22Rv1 (cell line): Measurements from ENCODE around the gene HLF.

ENCODE experiments used
- ZFX ChIP-seq: fragments of 450-650 bp; IDR thresholded peaks from 2 replicates; pipeline ENCODE4 v1.6.1; 2017; ENCODE audit warnings: antibody characterized with exemption, borderline replicate concordance
- TF ChIP-seq, protein P1 (sequence below): fragments of 450-650 bp; IDR thresholded peaks from 2 replicates; pipeline ENCODE4 v1.5.1; 2017; ENCODE audit warnings: mild to moderate bottlenecking

DNA sequence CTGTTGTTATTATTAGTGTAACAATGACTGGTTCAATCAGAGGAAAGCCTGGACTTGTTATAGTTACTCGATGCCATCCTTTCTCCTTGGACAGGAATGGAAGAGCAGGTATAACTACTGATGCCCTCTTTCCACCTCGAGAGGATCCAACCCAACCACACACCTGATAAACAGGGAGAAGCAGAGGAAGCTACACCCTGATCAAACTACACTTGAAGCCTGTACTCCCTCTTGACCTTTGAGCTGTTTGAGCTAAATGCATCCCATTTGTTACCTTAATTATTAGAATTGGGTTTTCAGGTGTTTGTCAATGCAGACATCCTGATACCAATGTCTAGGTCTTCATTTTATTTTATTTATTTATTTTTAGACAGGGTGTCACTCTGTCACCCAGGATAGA lies 23.7 kb upstream of the HLF start:
- TF ChIP-seq, protein P1, sequence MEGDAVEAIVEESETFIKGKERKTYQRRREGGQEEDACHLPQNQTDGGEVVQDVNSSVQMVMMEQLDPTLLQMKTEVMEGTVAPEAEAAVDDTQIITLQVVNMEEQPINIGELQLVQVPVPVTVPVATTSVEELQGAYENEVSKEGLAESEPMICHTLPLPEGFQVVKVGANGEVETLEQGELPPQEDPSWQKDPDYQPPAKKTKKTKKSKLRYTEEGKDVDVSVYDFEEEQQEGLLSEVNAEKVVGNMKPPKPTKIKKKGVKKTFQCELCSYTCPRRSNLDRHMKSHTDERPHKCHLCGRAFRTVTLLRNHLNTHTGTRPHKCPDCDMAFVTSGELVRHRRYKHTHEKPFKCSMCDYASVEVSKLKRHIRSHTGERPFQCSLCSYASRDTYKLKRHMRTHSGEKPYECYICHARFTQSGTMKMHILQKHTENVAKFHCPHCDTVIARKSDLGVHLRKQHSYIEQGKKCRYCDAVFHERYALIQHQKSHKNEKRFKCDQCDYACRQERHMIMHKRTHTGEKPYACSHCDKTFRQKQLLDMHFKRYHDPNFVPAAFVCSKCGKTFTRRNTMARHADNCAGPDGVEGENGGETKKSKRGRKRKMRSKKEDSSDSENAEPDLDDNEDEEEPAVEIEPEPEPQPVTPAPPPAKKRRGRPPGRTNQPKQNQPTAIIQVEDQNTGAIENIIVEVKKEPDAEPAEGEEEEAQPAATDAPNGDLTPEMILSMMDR = no peak
- TF ChIP-seq ZFX = no peak
